Keratinocyte (primary cell): ENCODE results near the gene MIEF1. TPM values are rescaled to one million over a fixed set of nuclear protein-coding genes. Genes with fewer than 3 reads are reported as not detected.

Source experiments
- DNase-seq: peaks from one replicate; pipeline ENCODE4 v3.0.0-alpha.2; 2011; ENCODE audit warnings: low read depth, missing footprints, low spot score
- FAIRE-seq: peaks from 2 replicates; lab custom pipeline; 2011; peaks lifted over from hg19 to GRCh38; lab: Jason Lieb, UNC
- H2AFZ ChIP-seq: 2 replicates; pipeline ENCODE4 v1.6.0; 2012; ENCODE audit warnings: low read length, control low read depth, inconsistent platforms; ENCODE audit not compliant: control insufficient read depth
- H3K27ac ChIP-seq: 2 replicates; pipeline ENCODE4 v1.5.1; 2011; ENCODE audit warnings: low read length; ENCODE audit not compliant: control insufficient read depth, insufficient read depth
- H3K27me3 ChIP-seq: 3 replicates; pipeline ENCODE4 v1.6.0; 2011; ENCODE audit warnings: low read length; ENCODE audit not compliant: control insufficient read depth, insufficient read depth; ENCODE audit errors: extremely low read depth
- H3K36me3 ChIP-seq, 2 experiments: 2 replicates in 1 of 2; 3 replicates in 1 of 2; pipeline ENCODE4 v1.5.1; 2011; ENCODE audit warnings: low read length in 2 of 2, mild to moderate bottlenecking in 1 of 2; ENCODE audit not compliant: control insufficient read depth in 2 of 2, insufficient read depth in 2 of 2; ENCODE audit errors: extremely low read depth in 1 of 2
- H3K4me1 ChIP-seq: 3 replicates; pipeline ENCODE4 v1.5.1; 2011; ENCODE audit warnings: low read length; ENCODE audit not compliant: control insufficient read depth, insufficient read depth; ENCODE audit errors: extremely low read depth
- H3K4me2 ChIP-seq: 3 replicates; pipeline ENCODE4 v1.6.0; 2011; ENCODE audit warnings: low read depth, low read length; ENCODE audit not compliant: control insufficient read depth, insufficient read depth; ENCODE audit errors: extremely low read depth
- H3K4me3 ChIP-seq, 3 experiments: fragments of 200-600 bp in 1 of 3; sonication (generic) in 1 of 3; 2 replicates in 2 of 3; 3 replicates in 1 of 3; pipeline ENCODE4 v1.5.1; 2011 to 2016; ENCODE audit warnings: low read length in 3 of 3, mild to moderate bottlenecking in 3 of 3, control low read depth in 2 of 3, inconsistent platforms in 1 of 3, low read depth in 1 of 3, mixed read lengths in 1 of 3, mixed run types in 1 of 3, moderate library complexity in 1 of 3; ENCODE audit not compliant: control insufficient read depth in 2 of 3, insufficient read depth in 2 of 3; ENCODE audit errors: extremely low read depth in 1 of 3
- H3K79me2 ChIP-seq: 2 replicates; pipeline ENCODE4 v1.6.0; 2012; ENCODE audit warnings: low read length; ENCODE audit not compliant: control insufficient read depth, insufficient read depth
- H3K9ac ChIP-seq: 3 replicates; pipeline ENCODE4 v1.6.0; 2011; ENCODE audit warnings: low read length; ENCODE audit not compliant: control insufficient read depth, insufficient read depth; ENCODE audit errors: extremely low read depth
- H3K9me1 ChIP-seq: 3 replicates; pipeline ENCODE4 v1.6.0; 2011; ENCODE audit warnings: low read length; ENCODE audit not compliant: control insufficient read depth, insufficient read depth; ENCODE audit errors: extremely low read depth
- H3K9me3 ChIP-seq: 2 replicates; pipeline ENCODE4 v1.5.1; 2012; ENCODE audit warnings: low read depth, low read length; ENCODE audit not compliant: control insufficient read depth
- H4K20me1 ChIP-seq: 3 replicates; pipeline ENCODE4 v1.6.0; 2011; ENCODE audit warnings: low read length; ENCODE audit not compliant: control insufficient read depth, insufficient read depth; ENCODE audit errors: extremely low read depth
- EZH2 ChIP-seq: IDR thresholded peaks from one replicate; pipeline ENCODE4 v1.6.1; 2012; ENCODE audit warnings: inconsistent platforms, mild to moderate bottlenecking, low read length, moderate library complexity
- dilution Hi-C: fragments of 300-500 bp; cut with MboI; formaldehyde crosslinking; loops from one replicate; pipeline ENCODE4 v1.7.0; 2020; ENCODE audit warnings: low sequenced_read_pairs; ENCODE audit not compliant: extremely low pct_ligation_motif_present
- polyA plus RNA-seq, 5 experiments: library from polyadenylated mRNA; depleted of rRNA in 3 of 5; stranded (reverse) in 3 of 5; stranded (forward) in 1 of 5; unstranded in 1 of 5; fragments of >200 nt; gene quantifications; 1 replicate in 1 of 5; 2 replicates in 3 of 5; 3 replicates in 1 of 5; pipeline versions ENCODE4 v1.2.1 to v1.2.3, GENCODE V29; 2011 to 2012; ENCODE audit warnings: missing spikeins in 2 of 5, low read depth in 1 of 5, low replicate concordance in 1 of 5
- TF ChIP-seq, protein P1 (sequence below), 3 experiments: IDR thresholded peaks in 1 of 3; conservative IDR thresholded peaks in 1 of 3; optimal IDR thresholded peaks in 1 of 3; 2 replicates in 2 of 3; 3 replicates in 1 of 3; pipeline versions ENCODE3 to v1.5.1; 2011; ENCODE audit warnings: low read length in 3 of 3, mild to moderate bottlenecking in 3 of 3, moderate library complexity in 2 of 3, control low read depth in 1 of 3, inconsistent platforms in 1 of 3; ENCODE audit not compliant: insufficient read depth in 2 of 3; ENCODE audit errors: extremely low read depth in 1 of 3

The MIEF1 gene
- polyA plus RNA-seq, 1 donor (not counting 4 experiments of a cell fraction or from before 2014, with no cell fraction given), result 18.4 TPM

DNA sequence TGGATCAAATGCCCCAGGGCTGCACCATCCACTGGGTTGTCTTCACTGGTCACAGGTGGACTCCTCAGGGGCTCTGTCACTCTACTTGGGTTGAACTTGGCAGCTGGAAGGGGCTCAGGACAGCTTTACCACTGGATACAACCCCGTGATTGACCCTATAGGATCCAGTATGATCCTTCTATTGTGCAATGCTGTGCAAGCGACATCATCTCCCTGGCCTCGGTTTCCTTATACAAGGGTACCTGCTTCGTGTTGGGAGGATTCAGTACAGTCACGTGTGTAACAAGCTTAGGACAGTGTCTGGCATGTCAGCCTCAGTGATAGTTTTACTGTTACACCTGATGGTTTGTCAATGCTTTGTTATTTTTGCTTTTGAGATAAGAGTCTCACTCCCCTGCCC is 20.5 kb upstream of the MIEF1 start:
- Histone ChIP-seq H2AFZ (no peak overlapping the region), H3K79me2 (no peaks in the 10 kb centered on the region), H3K9me1 (no peaks in the 10 kb centered on the region), H3K36me3 (no peaks in the 10 kb centered on the region), H4K20me1 (no peaks in the 10 kb centered on the region), H3K9ac (no peak overlapping the region), H3K27me3 (no peaks in the 10 kb centered on the region), H3K27ac (no peak overlapping the region), H3K4me3 (no peak overlapping the region), H3K4me2 (no peak overlapping the region), H3K9me3 (no peaks in the 10 kb centered on the region), H3K4me1 (no peaks in the 10 kb centered on the region)
- FAIRE-seq, result no peak
- DNase-seq, result no peak
- TF ChIP-seq EZH2, result no peak
- TF ChIP-seq, protein P1, sequence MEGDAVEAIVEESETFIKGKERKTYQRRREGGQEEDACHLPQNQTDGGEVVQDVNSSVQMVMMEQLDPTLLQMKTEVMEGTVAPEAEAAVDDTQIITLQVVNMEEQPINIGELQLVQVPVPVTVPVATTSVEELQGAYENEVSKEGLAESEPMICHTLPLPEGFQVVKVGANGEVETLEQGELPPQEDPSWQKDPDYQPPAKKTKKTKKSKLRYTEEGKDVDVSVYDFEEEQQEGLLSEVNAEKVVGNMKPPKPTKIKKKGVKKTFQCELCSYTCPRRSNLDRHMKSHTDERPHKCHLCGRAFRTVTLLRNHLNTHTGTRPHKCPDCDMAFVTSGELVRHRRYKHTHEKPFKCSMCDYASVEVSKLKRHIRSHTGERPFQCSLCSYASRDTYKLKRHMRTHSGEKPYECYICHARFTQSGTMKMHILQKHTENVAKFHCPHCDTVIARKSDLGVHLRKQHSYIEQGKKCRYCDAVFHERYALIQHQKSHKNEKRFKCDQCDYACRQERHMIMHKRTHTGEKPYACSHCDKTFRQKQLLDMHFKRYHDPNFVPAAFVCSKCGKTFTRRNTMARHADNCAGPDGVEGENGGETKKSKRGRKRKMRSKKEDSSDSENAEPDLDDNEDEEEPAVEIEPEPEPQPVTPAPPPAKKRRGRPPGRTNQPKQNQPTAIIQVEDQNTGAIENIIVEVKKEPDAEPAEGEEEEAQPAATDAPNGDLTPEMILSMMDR (optimal IDR thresholded peaks at IDR 0.05 in 1 of 3, IDR thresholded peaks at IDR 0.05 in 1 of 3, conservative IDR thresholded peaks at IDR 0.05 in 1 of 3; ENCODE audit: extremely low read depth in 1 of 3, insufficient read depth in 2 of 3, low read length in 3 of 3), result no peak
- dilution Hi-C loops, result no loop called here

DNA sequence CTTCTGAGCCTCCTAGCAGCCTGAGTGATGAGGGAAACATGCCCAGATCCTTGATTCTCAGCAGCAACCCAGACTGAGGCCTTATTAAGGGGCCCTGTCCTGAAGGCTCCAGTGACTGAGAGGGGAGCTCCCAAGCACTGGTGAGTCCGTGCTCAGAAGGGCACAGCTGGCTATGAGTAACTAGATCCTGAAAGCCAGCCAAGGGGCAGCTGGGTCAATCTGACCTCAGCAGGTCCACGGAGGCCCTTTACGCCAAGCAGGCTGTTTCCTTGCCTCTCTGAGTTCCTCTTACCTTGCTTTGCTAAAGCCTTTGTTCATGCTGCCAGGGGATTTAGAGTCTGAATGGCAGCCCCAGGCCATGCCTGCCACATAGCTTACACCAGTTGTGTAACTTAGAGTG is 19.3 kb upstream of the MIEF1 start:
- H3K27ac ChIP-seq, result no peak overlapping the region
- no peaks in the 10 kb centered on the region for H3K4me1 ChIP-seq
- H3K9me3 ChIP-seq, result no peaks in the 10 kb centered on the region
- no peaks in the 10 kb centered on the region for H3K27me3 ChIP-seq
- H3K9me1 ChIP-seq, result no peaks in the 10 kb centered on the region
- no peaks in the 10 kb centered on the region for H4K20me1 ChIP-seq
- DNase-seq, result no peak
- dilution Hi-C loops, result no loop called here
- H3K4me2 ChIP-seq, result no peak overlapping the region
- H3K79me2 ChIP-seq, result no peaks in the 10 kb centered on the region
- TF ChIP-seq, protein P1 (optimal IDR thresholded peaks at IDR 0.05 in 1 of 3, IDR thresholded peaks at IDR 0.05 in 1 of 3, conservative IDR thresholded peaks at IDR 0.05 in 1 of 3; ENCODE audit: extremely low read depth in 1 of 3, insufficient read depth in 2 of 3, low read length in 3 of 3), result no peak
- no peak for TF ChIP-seq EZH2
- FAIRE-seq, result no peak
- no peaks in the 10 kb centered on the region for H3K36me3 ChIP-seq
- H2AFZ ChIP-seq, result no peak overlapping the region
- H3K9ac ChIP-seq, result no peak overlapping the region
- H3K4me3 ChIP-seq, result no peak overlapping the region
